GM21381 (cell line): ENCODE data around the gene PCAT7.

ENCODE experiments used
- ATAC-seq: cut with Tn5 transposase; IDR thresholded peaks from one replicate; pipeline ENCODE4 v1.9.1; 2021; ENCODE audit warnings: mild to moderate bottlenecking, moderate library complexity; ENCODE audit not compliant: unreplicated experiment

PCAT7 gene

GRCh38 chr9:94602666-94603065 is 47.8 kb downstream of the PCAT7 start:
- ATAC-seq = no peak

DNA sequence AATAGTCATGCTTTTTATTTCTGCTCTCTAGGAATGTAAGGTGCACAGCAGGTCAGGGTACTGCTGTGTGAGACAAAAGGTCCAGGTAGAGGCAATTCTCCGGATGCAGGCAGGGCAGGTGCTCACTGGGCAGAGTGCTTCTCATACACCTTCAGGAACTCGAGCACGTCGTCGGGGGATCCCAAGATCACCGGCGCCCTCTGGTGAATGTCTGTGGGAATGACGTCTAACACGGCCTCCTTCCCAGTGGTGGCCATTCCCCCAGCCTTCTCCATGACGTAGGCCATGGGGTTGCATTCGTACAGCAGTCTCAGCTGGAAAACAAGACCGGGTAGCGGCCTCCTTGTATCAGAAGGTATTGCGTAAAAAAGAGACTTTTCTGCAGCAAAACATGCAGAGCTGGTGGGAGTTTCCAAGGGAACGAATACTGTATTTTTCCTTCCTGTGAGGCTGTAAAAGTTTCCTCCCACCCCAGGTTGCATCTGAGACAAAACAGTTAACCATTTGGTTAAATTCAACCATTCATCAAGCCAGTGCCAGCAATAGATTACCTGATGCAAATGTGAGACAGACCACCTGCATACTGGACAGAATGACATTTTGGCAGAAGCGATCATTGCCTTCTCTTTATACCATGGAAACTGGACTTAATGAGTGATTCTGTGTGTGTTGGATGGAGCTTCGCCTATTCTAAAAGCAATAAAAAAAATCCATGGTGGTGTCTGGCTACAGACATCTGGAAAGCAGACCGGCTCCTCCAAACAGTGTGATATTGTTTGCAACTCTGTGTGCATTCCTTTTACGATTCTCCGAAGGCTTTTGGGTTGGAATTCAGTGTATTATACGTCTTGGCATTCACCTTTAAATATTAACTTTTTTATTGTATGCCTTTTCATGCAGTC is 48.6 kb downstream of the PCAT7 start:
- no peak for ATAC-seq

GRCh38 chr9:94606646-94607422 is 52.0 kb downstream of the PCAT7 start:
- ATAC-seq = no peak

GRCh38 chr9:94607423-94607691 is 52.5 kb downstream of the PCAT7 start:
- no peak for ATAC-seq

- no peak for ATAC-seq
These were observed 55.3 kb downstream of the PCAT7 start for GRCh38 chr9:94610181-94610606.

DNA sequence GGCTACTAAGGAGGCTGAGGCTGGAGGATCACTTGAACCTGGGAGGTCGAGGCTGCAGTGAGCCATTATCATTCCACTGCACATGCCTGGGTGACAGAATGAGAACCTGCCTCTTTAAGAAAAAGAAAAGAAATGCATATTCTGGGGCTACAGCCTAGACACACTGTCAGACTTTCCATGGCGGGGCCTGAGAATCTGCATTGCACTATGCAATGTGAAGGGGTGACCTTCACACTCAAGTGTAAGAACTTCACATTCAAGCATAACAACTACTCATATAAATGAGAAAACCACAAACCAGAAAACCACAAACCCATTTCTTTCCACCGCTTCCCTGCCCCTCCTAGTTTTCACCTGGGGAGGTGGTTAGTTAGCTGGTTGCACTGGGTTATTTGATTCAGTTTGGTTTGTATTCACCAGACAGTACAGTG is 56.8 kb downstream of the PCAT7 start:
- ATAC-seq = no peak

- ATAC-seq = no peak
These were observed 57.2 kb downstream of the PCAT7 start for GRCh38 chr9:94612071-94612470.

DNA sequence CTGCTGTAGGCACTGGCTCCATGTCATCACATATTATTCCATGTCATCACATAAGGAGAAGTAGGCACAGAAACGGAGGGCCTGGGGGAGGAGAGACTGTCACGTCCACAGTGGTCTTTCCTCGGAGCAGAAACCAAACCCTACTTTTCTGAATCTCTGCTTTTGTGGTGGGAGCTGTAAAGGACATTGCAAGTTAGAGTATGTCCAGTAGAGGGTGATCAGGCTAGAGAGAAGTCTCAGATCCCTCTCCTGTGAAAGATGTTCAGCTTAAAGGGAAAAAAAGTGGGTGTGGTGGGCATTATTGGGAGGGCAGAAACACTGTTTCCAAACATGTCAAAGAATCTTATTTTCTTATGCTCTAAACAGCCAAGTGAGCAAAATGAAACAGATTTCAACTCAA is 58.1 kb downstream of the PCAT7 start:
- ATAC-seq = no peak

DNA sequence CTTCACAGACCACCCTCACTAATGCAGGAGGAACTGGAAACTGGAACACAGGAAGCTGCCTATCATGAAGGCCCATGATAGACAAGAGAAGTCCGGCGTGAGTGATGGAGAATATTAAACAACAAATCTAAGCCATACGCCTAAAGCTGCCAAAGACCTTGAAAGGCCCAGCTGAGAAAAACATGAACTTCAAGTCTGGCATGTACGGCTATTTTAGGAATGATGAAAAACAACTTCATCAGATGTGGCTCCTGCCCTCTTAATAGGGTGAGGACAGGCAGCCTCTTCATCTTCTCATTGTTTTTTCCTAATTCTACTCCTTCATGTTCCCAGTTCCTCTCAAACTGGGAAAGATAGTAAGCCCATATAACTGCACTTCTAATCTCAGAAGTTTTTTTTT is 64.1 kb downstream of the PCAT7 start:
- no peak for ATAC-seq
